Activated CD8-positive, alpha-beta T cell treated with anti-CD3 and anti-CD28 coated beads for 36 hours (primary cell): Measurements from ENCODE around the gene STEAP2. TPM values are rescaled to one million over a fixed set of nuclear protein-coding genes. Genes with fewer than 3 reads are reported as not detected.
A peak's percentile ranks its signal among the peaks of the same experiment; 100 is the strongest.

ENCODE experiments used
- ATAC-seq: fragments of 200-7000 bp; cut with Tn5 transposase; one replicate; pipeline ENCODE4 v1.10.0; 2021; ENCODE audit warnings: mild to moderate bottlenecking, moderate library complexity
- CTCF ChIA-PET: fragments of 350-600 bp; sonication (Branson Sonifier 250); formaldehyde crosslinking; loops from one replicate; lab custom pipeline; 2021; ENCODE audit warnings: antibody characterized with exemption; lab: Charles Lee
- POLR2A ChIA-PET: fragments of 350-600 bp; sonication (Branson Sonifier 250); formaldehyde crosslinking; loops from one replicate; lab custom pipeline; 2021; ENCODE audit warnings: antibody characterized with exemption; lab: Charles Lee
- DNase-seq: peaks from one replicate; pipeline ENCODE4 v3.0.0-alpha.2; 2020
- H3K27ac Mint-ChIP-seq: one replicate; pipeline ENCODE4 v1.8.0; 2021; ENCODE audit warnings: mild to moderate bottlenecking, mixed read lengths
- H3K27me3 Mint-ChIP-seq: one replicate; pipeline ENCODE4 v1.8.0; 2021; ENCODE audit warnings: mixed read lengths
- H3K36me3 Mint-ChIP-seq: one replicate; pipeline ENCODE4 v1.8.0; 2021; ENCODE audit warnings: low read depth, mixed read lengths
- H3K4me1 Mint-ChIP-seq: one replicate; pipeline ENCODE4 v1.8.0; 2021; ENCODE audit warnings: low read depth, mixed read lengths
- H3K4me3 Mint-ChIP-seq: one replicate; pipeline ENCODE4 v1.8.0; 2021; ENCODE audit warnings: mild to moderate bottlenecking, moderate library complexity, mixed read lengths
- H3K9me3 Mint-ChIP-seq: one replicate; pipeline ENCODE4 v1.8.0; 2021; ENCODE audit warnings: mixed read lengths
- intact Hi-C: fragments of 100-400 bp; cut with micrococcal nuclease; formaldehyde crosslinking; loops from one replicate; pipeline ENCODE4 v1.10.0; 2022
- total RNA-seq, 2 experiments: library from RNA; stranded (reverse); gene quantifications; one replicate each; pipeline ENCODE4 v1.2.3, GENCODE V29; 2021
- TF ChIP-seq, protein P1 (sequence below): fragments of 200-600 bp; IDR thresholded peaks from one replicate; pipeline ENCODE4 v1.8.0; 2022; ENCODE audit warnings: antibody characterized with exemption, mild to moderate bottlenecking

The STEAP2 gene
- total RNA-seq, 2 experiments from 2014 or later, result not detected

- H3K4me3 Mint-ChIP-seq, result no peak overlapping the region
- ChIA-PET POLR2A (interaction anchor here (1.2 to 1.4 kb wide), 2 partner anchors 9 to 65 kb away, joined by 3 to 4 read pairs; no protein-coding TSS in a partner anchor), CTCF (interaction anchor here (1.3 kb wide), 1 partner anchor 90 kb away, joined by 5 read pairs; the partner anchor contains the start of gene STEAP1)
- peaks cover 36% of the 10 kb centered on the region for H3K27me3 Mint-ChIP-seq
- H3K9me3 Mint-ChIP-seq, result no peaks in the 10 kb centered on the region
- DNase-seq (no peak), ATAC-seq (no peak)
- intact Hi-C loops, result loop anchor here (10.0 kb wide), 1 partner anchor 181 kb away; no protein-coding TSS in a partner anchor
- H3K36me3 Mint-ChIP-seq, result no peaks in the 10 kb centered on the region
- peaks cover 11% of the 10 kb centered on the region for H3K4me1 Mint-ChIP-seq
- H3K27ac Mint-ChIP-seq, result no peak overlapping the region
- TF ChIP-seq, protein P1, sequence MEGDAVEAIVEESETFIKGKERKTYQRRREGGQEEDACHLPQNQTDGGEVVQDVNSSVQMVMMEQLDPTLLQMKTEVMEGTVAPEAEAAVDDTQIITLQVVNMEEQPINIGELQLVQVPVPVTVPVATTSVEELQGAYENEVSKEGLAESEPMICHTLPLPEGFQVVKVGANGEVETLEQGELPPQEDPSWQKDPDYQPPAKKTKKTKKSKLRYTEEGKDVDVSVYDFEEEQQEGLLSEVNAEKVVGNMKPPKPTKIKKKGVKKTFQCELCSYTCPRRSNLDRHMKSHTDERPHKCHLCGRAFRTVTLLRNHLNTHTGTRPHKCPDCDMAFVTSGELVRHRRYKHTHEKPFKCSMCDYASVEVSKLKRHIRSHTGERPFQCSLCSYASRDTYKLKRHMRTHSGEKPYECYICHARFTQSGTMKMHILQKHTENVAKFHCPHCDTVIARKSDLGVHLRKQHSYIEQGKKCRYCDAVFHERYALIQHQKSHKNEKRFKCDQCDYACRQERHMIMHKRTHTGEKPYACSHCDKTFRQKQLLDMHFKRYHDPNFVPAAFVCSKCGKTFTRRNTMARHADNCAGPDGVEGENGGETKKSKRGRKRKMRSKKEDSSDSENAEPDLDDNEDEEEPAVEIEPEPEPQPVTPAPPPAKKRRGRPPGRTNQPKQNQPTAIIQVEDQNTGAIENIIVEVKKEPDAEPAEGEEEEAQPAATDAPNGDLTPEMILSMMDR, result no peak
These were observed 32.0 kb downstream of the STEAP2 start for GRCh38 chr7:90243556-90243955.

DNA sequence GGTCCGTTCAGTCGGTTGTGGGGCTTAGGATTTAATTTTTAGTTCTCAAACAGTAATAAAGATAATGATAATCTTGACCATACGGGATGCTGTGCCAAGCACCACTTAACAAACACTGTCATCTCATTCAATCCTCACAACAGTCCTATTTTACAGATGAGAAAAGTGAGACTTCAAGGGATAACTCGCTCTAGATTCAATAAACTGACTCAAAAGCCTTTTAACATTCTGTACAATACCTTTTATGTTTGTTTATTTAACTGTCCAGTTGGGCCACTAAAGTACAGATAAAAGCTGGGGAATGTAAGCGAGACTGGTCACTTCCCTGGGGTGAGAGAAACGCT is 33.0 kb downstream of the STEAP2 start:
- H3K4me1 Mint-ChIP-seq, result peaks cover 11% of the 10 kb centered on the region
- no peaks in the 10 kb centered on the region for H3K36me3 Mint-ChIP-seq
- DNase-seq, result no peak
- ATAC-seq, result peak; percentile 6
- ChIA-PET CTCF (interaction anchor here (1.3 kb wide), 1 partner anchor 91 kb away, joined by 5 read pairs; the partner anchor contains the start of gene STEAP1), POLR2A (interaction anchor here (1.2 to 1.4 kb wide), 2 partner anchors 8 to 66 kb away, joined by 3 to 4 read pairs; no protein-coding TSS in a partner anchor)
- peak overlapping the region; percentile 75 for H3K4me3 Mint-ChIP-seq
- TF ChIP-seq, protein P1, result no peak
- no peak overlapping the region for H3K27ac Mint-ChIP-seq
- intact Hi-C loops, result loop anchor here (2.0 to 10.0 kb wide), 2 partner anchors 20 to 180 kb away; no protein-coding TSS in a partner anchor
- H3K27me3 Mint-ChIP-seq, result peaks cover 39% of the 10 kb centered on the region
- no peaks in the 10 kb centered on the region for H3K9me3 Mint-ChIP-seq

GRCh38 chr7:90244909-90245851 is 33.6 kb downstream of the STEAP2 start, which contains the start of gene CFAP69:
TSS of gene CFAP69 (plus strand) at chr7:90245174. CDS start at chr7:90245425, 251 bp downstream.
- CTCF ChIA-PET, result interaction anchor here (0.6 to 0.8 kb wide), 2 partner anchors 11 to 183 kb away, joined by 3 read pairs; no protein-coding TSS in a partner anchor
- peak; percentile 93 for ATAC-seq
- H3K9me3 Mint-ChIP-seq, result no peaks in the 10 kb centered on the region

GRCh38 chr7:90246171-90246570 is 34.6 kb downstream of the STEAP2 start:
- H3K4me1 Mint-ChIP-seq, result peaks cover 11% of the 10 kb centered on the region
- H3K36me3 Mint-ChIP-seq, result no peaks in the 10 kb centered on the region
- DNase-seq, result no peak
- intact Hi-C loops, result loop anchor here (10.0 kb wide), 1 partner anchor 179 kb away; no protein-coding TSS in a partner anchor
- H3K9me3 Mint-ChIP-seq, result no peaks in the 10 kb centered on the region
- no peak for ATAC-seq
- H3K27me3 Mint-ChIP-seq, result peaks cover 47% of the 10 kb centered on the region
- TF ChIP-seq, protein P1, result no peak
- H3K4me3 Mint-ChIP-seq, result peak overlapping the region; percentile 75
- H3K27ac Mint-ChIP-seq, result no peak overlapping the region
- ChIA-PET POLR2A (no interaction called here), CTCF (interaction anchor here (0.5 to 1.6 kb wide), 5 partner anchors 12 to 182 kb away, joined by 3 read pairs; no protein-coding TSS in a partner anchor)

More at GRCh38 chr7:90244909-90245851, 33.6 kb downstream of the STEAP2 start, which contains the start of gene CFAP69:
- TF ChIP-seq, protein P1, result no peak
- Mint-ChIP-seq H3K36me3 (no peaks in the 10 kb centered on the region), H3K27ac (no peak within 1 kb of the TSS), H3K27me3 (peaks cover 40% of the 10 kb centered on the region), H3K4me3 (peak within 1 kb of the TSS; percentile 75), H3K4me1 (peaks cover 11% of the 10 kb centered on the region)
- POLR2A ChIA-PET, result interaction anchor here (1.2 to 1.4 kb wide), 2 partner anchors 8 to 66 kb away, joined by 3 to 4 read pairs; no protein-coding TSS in a partner anchor
- intact Hi-C loops, result loop anchor here (2.0 to 10.0 kb wide), 2 partner anchors 20 to 180 kb away; no protein-coding TSS in a partner anchor
- peak; percentile 92 for DNase-seq
